ENCODE results near the gene CACNG7.

CACNG7 gene

GRCh38 chr19:53885036-53885435 is 24.0 kb upstream of the CACNG7 start:
- intact Hi-C loops (cut with DNase I; ENCODE audit: low total_unique reads): no loop called here
- Histone ChIP-seq H3K4me1 (peaks cover 0 to 24% (median 17%) of the 10 kb centered on the region in 4 donors), H3K4me3 (no peak overlapping the region), H3K27ac (no peak overlapping the region), H3K36me3 (no peaks in the 10 kb centered on the region), H3K27me3 (peaks cover 0 to 39% of the 10 kb centered on the region in 2 donors), H3K9me3 (no peaks in the 10 kb centered on the region)
- TF ChIP-seq, protein P1, sequence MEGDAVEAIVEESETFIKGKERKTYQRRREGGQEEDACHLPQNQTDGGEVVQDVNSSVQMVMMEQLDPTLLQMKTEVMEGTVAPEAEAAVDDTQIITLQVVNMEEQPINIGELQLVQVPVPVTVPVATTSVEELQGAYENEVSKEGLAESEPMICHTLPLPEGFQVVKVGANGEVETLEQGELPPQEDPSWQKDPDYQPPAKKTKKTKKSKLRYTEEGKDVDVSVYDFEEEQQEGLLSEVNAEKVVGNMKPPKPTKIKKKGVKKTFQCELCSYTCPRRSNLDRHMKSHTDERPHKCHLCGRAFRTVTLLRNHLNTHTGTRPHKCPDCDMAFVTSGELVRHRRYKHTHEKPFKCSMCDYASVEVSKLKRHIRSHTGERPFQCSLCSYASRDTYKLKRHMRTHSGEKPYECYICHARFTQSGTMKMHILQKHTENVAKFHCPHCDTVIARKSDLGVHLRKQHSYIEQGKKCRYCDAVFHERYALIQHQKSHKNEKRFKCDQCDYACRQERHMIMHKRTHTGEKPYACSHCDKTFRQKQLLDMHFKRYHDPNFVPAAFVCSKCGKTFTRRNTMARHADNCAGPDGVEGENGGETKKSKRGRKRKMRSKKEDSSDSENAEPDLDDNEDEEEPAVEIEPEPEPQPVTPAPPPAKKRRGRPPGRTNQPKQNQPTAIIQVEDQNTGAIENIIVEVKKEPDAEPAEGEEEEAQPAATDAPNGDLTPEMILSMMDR (IDR thresholded peaks at IDR 0.05): no peak
- no peak for DNase-seq

DNA sequence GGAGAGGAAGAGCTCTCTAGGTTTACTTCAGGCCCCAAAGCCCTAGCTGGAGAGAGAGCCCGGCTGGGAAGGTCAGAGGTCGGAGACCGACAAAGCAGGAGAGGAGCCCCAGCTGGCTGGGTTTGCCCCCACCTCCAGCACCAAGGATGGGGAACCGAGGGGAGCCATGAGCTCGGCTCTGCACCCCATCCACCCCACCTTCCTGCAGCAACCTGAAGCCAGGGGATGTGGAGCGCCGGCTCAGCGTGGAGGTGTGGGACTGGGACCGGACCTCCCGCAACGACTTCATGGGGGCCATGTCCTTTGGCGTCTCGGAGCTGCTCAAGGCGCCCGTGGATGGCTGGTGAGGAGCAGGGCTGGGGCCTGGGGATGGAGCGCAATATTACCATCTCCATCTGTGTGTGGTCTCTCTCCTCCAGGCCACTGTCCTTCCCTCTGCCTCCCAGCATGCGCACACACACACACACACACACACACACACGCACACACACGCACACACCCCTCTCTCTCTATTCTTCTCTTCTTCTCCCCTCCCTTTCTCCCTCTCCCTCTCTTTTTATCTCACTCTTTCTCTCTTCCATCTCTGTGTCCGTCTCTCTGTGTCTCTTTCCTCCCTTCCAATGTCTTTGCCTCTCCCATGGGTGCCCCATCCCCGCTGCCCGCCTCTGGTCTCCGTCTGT is 16.6 kb upstream of the CACNG7 start:
- H3K27me3 ChIP-seq: peaks cover 0 to 67% of the 10 kb centered on the region in 2 donors
- H3K27ac ChIP-seq: no peak overlapping the region
- no peaks in the 10 kb centered on the region for H3K9me3 ChIP-seq
- intact Hi-C loops (cut with DNase I; ENCODE audit: low total_unique reads): no loop called here
- H3K36me3 ChIP-seq: no peaks in the 10 kb centered on the region
- TF ChIP-seq, protein P1 (IDR thresholded peaks at IDR 0.05): no peak
- DNase-seq: no peak
- H3K4me3 ChIP-seq: no peak overlapping the region
- H3K4me1 ChIP-seq: peaks cover 0 to 6% (median 5%) of the 10 kb centered on the region in 4 donors

DNA sequence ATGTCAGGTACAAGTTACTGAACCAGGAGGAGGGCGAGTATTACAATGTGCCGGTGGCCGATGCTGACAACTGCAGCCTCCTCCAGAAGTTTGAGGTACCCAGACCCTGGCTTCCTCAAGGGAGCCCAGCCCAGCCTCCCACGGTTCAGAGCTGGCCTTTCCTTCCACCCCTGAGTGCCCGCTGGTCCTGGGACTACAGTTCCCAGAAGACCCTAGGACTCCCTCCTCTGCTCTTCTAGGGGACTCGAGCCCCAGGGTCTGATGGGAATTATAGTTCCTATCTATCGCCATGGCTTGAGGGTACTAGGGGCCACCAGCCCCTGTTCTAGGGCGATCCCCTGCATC is 16.1 kb upstream of the CACNG7 start:
- TF ChIP-seq, protein P1 (IDR thresholded peaks at IDR 0.05): no peak
- Histone ChIP-seq H3K27ac (no peak overlapping the region), H3K27me3 (peaks cover 0 to 70% of the 10 kb centered on the region in 2 donors), H3K36me3 (no peaks in the 10 kb centered on the region), H3K4me1 (peaks cover 0 to 6% (median 5%) of the 10 kb centered on the region in 4 donors), H3K4me3 (no peak overlapping the region), H3K9me3 (no peaks in the 10 kb centered on the region)
- DNase-seq: no peak
- intact Hi-C loops (cut with DNase I; ENCODE audit: low total_unique reads): no loop called here

GRCh38 chr19:53894707-53895106 is 14.4 kb upstream of the CACNG7 start:
- Histone ChIP-seq H3K27ac (no peak overlapping the region), H3K36me3 (no peaks in the 10 kb centered on the region), H3K27me3 (peaks cover 0 to 85% of the 10 kb centered on the region in 2 donors), H3K4me3 (no peak overlapping the region), H3K9me3 (no peaks in the 10 kb centered on the region), H3K4me1 (peaks cover 0 to 4% (median 4%) of the 10 kb centered on the region in 4 donors)
- intact Hi-C loops (cut with DNase I; ENCODE audit: low total_unique reads): no loop called here
- no peak for DNase-seq
- TF ChIP-seq, protein P1 (IDR thresholded peaks at IDR 0.05): no peak

DNA sequence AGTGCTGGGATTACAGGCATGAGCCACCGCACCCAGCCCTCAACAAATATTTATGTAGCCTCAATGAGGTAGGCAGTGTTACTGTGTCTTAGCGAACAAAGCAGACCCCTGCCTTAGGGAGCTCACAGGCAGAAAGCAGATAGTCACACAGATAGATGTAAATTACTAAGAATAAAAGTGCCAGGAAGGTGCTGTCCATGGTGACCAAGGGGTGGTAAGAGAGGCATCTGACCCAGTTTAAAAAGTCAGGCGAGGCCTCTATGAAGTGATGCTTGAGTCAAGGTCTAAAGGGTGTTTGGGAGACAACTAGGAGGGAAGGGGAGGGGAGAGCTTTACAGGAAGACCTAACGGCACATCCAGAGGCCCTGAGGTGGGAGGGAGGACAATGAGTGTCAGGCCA is 12.4 kb upstream of the CACNG7 start:
- Histone ChIP-seq H3K27me3 (peaks cover 0 to 82% of the 10 kb centered on the region in 2 donors), H3K36me3 (no peaks in the 10 kb centered on the region), H3K9me3 (no peaks in the 10 kb centered on the region), H3K27ac (no peak overlapping the region), H3K4me3 (no peak overlapping the region), H3K4me1 (no peaks in the 10 kb centered on the region)
- TF ChIP-seq, protein P1 (IDR thresholded peaks at IDR 0.05): no peak
- no peak for DNase-seq
- intact Hi-C loops (cut with DNase I; ENCODE audit: low total_unique reads): no loop called here

Measured in tibial artery (tissue), 4 donors.